Psoas muscle (tissue), 8 donors: ENCODE measurements around the gene MRTFB. TPM values are rescaled to one million over a fixed set of nuclear protein-coding genes. Genes with fewer than 3 reads are reported as not detected.
A peak's percentile ranks its signal among the peaks of the same experiment; 100 is the strongest.

ENCODE experiments used
- ATAC-seq, 4 donors: fragments of 200-7000 bp; cut with Tn5 transposase; one replicate each; pipeline ENCODE4 v1.9.1; 2020; ENCODE audit warnings: moderate library complexity in 3 of 4, mild to moderate bottlenecking in 2 of 4
- DNase-seq, 2 donors: peaks; one replicate each; pipeline ENCODE4 v3.0.0-alpha.2; 2020
- H3K27ac ChIP-seq: fragments of 200-600 bp; one replicate; pipeline ENCODE4 v1.8.0; 2022
- H3K27me3 ChIP-seq, 3 donors: fragments of 200-600 bp in 1 of 3; one replicate each; pipeline versions ENCODE4 v1.6.1 to v1.8.0; 2013 to 2022; ENCODE audit warnings: low read length in 2 of 3, mild to moderate bottlenecking in 2 of 3, moderate library complexity in 1 of 3; ENCODE audit not compliant: insufficient read depth in 3 of 3
- H3K36me3 ChIP-seq, 2 donors: fragments of 200-600 bp in 1 of 2; one replicate each; pipeline versions ENCODE4 v1.6.1 to v1.8.0; 2013 to 2022; ENCODE audit warnings: low read depth in 1 of 2, mild to moderate bottlenecking in 1 of 2, moderate library complexity in 1 of 2; ENCODE audit not compliant: insufficient read depth in 1 of 2
- H3K4me1 ChIP-seq: fragments of 200-600 bp; one replicate; pipeline ENCODE4 v1.8.0; 2022
- H3K4me3 ChIP-seq: fragments of 200-600 bp; one replicate; pipeline ENCODE4 v1.8.0; 2022; ENCODE audit warnings: mild to moderate bottlenecking
- H3K9me3 ChIP-seq: fragments of 200-600 bp; one replicate; pipeline ENCODE4 v1.8.0; 2022
- CTCF ChIP-seq: fragments of 200-600 bp; IDR thresholded peaks from one replicate; pipeline ENCODE4 v1.8.0; 2022; ENCODE audit warnings: antibody characterized with exemption
- WGBS, 3 donors: extraction: QIAGEN DNeasy Blood & Tissue Kit; methylation state at CpG; one replicate each; pipeline versions ENCODE4 v1.1.6 to v1.1.7; 2013; 5-methylcytosine and 5-hydroxymethylcytosine counted together
- intact Hi-C, 2 donors: fragments of 100-400 bp; cut with DNase I; formaldehyde crosslinking; loops; one replicate each; pipeline versions ENCODE4 v1.11.0 to v1.14.2; 2022
- polyA plus RNA-seq, 3 donors: library from polyadenylated mRNA; stranded (reverse); fragments of 200-250 nt; gene quantifications; one replicate each; pipeline ENCODE4 v1.2.3, GENCODE V29; 2013
- total RNA-seq, 4 donors: library from RNA; stranded (reverse); fragmentation: NEBNext Ultra II Directional in 2 of 4; extraction: Animal tissue kit (Norgen Biotek cat#: 25700) in 2 of 4; gene quantifications; one replicate each; pipeline versions ENCODE4 v1.2.1 to v1.2.4, GENCODE V29; 2021 to 2023
- donor health status: healthy with polysubstance abuse.
- donor health status: DM: no; HTN: no; CAD: no; lungs with moderate emphysema.
- donor health status: Bipolar disorder and iron deficiency.
- donor health status: healthy.
- donor health status: DM: yes; HTN: yes; CAD: no.
- donor health status: DM: no; HTN: no; CAD: no.
- donor health status: DM: no; HTN: no; CAD: no.
- donor health status: DM: yes; HTN: yes; CAD: no.

Gene MRTFB
- total and polyA plus RNA-seq, 7 donors = 2.7 to 26.3 (median 14.1) TPM

GRCh38 chr16:14303182-14303618 is 232.1 kb downstream of the MRTFB start:
- ATAC-seq (no peak), DNase-seq (no peak)
- intact Hi-C loops = loop anchor here in 1 of 2 donors (5.0 to 10.0 kb wide), 3 partner anchors 112 to 224 kb away; no protein-coding TSS in a partner anchor
- no peaks in the 10 kb centered on the region for H3K9me3 ChIP-seq
- TF ChIP-seq CTCF = no peak
- no peaks in the 10 kb centered on the region for H3K27me3 ChIP-seq
- peak overlapping the region; percentile 97 for H3K4me3 ChIP-seq
- H3K36me3 ChIP-seq = peaks cover 0 to 2% of the 10 kb centered on the region in 2 donors
- peak overlapping the region; percentile 97 for H3K27ac ChIP-seq
- WGBS, 3 donors = 2 to 6% (median 2%) methylated on average over 14 of the region's 14 CpGs
- H3K4me1 ChIP-seq = peaks cover 20% of the 10 kb centered on the region

DNA sequence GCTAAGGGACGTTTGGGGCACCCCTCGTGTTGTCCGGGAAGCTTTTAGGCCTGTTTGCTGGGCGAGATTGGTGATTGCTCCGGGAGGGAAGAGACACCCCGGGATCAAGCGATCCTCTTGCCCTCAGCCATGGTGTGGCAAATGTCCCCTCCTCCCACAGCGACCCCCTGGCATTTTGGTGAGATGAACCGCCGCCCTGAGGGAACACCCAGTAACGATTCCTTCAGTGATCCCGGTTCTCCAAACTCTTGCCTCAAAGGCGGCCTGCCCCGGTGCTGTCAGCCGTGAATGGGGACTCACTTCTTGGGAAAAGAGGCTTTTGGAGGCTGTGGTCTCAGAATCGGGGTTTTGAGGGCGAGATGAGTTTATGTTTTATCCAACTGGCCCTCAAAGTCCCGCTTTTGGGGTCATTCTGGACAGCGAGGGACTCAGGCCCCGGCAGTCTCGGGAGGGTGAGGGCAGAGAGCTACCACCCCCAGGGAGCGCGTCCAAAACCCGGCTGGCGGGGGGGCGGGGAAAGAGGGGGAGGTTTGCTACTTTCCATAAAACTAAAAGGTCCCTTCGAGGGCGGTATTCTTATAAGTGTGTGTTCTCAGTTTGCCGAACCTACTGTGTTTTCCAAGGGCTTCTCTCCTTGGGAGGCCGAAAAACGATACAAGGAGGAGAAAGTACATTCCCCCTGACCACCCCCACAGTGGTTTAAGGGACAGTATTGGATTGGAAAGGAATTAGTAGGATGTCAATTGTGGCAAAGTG is 232.7 kb downstream of the MRTFB start:
- H3K9me3 ChIP-seq = no peaks in the 10 kb centered on the region
- DNase-seq (peak; percentile 50 to 73), ATAC-seq (peak in 1 of 4 donors; percentile 31)
- WGBS, 3 donors = 13 to 26% (median 14%) methylated on average over 31 of the region's 31 CpGs
- peaks cover 0 to 2% of the 10 kb centered on the region in 2 donors for H3K36me3 ChIP-seq
- peaks cover 24% of the 10 kb centered on the region for H3K4me1 ChIP-seq
- peak overlapping the region; percentile 97 for H3K27ac ChIP-seq
- peak overlapping the region; percentile 97 for H3K4me3 ChIP-seq
- H3K27me3 ChIP-seq = no peaks in the 10 kb centered on the region
- TF ChIP-seq CTCF = no peak
- intact Hi-C loops = loop anchor here in 1 of 2 donors (5.0 to 10.0 kb wide), 3 partner anchors 111 to 223 kb away; no protein-coding TSS in a partner anchor

DNA sequence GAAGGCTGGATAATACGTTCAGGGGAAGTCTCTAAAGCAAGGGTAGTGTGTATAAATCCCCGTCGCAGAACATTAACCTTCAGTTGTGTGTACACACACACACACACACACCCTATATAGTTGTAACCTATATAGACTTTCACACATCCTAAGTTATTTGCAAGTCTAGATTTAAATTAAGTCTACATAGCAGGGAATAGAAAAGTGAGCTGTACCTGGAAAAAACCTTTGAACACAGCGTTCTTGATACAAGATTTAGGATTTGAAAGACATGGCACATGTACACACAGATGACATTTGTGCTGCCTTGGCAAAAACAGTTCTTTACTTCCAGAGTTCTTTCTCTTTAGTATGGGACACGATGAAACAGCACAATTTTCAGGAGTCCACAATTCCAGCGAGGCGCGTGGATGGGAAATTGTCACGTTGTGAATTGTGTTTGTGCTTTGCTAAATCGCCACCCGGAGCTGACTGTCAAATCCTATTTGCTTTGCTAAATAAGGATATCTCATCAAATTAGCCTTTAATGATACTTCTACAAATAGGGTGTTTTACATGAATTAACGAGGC is 233.9 kb downstream of the MRTFB start:
- intact Hi-C loops = loop anchor here (5.0 to 10.0 kb wide), 6 partner anchors 42 to 222 kb away; no protein-coding TSS in a partner anchor
- TF ChIP-seq CTCF = no peak
- Histone ChIP-seq H3K9me3 (no peaks in the 10 kb centered on the region), H3K27ac (peak overlapping the region; percentile 97), H3K4me3 (peak overlapping the region; percentile 97), H3K4me1 (peaks cover 31% of the 10 kb centered on the region), H3K36me3 (peaks cover 0 to 2% of the 10 kb centered on the region in 2 donors), H3K27me3 (no peaks in the 10 kb centered on the region)
- 25 to 57% (median 31%) methylated on average over 12 of the region's 12 CpGs for WGBS, 3 donors
- ATAC-seq = no peak
- no peak for DNase-seq

GRCh38 chr16:14306485-14307058 is 235.5 kb downstream of the MRTFB start:
- intact Hi-C loops = loop anchor here (5.0 to 10.0 kb wide), 5 partner anchors 41 to 188 kb away; no protein-coding TSS in a partner anchor
- H3K4me3 ChIP-seq = peak overlapping the region; percentile 97
- H3K9me3 ChIP-seq = no peaks in the 10 kb centered on the region
- DNase-seq (no peak), ATAC-seq (no peak)
- WGBS, 3 donors = 28 to 57% (median 34%) methylated on average over 11 of the region's 11 CpGs
- TF ChIP-seq CTCF = no peak
- no peaks in the 10 kb centered on the region for H3K27me3 ChIP-seq
- peaks cover 0 to 2% of the 10 kb centered on the region in 2 donors for H3K36me3 ChIP-seq
- peaks cover 41% of the 10 kb centered on the region for H3K4me1 ChIP-seq
- H3K27ac ChIP-seq = peak overlapping the region; percentile 97
